ENCODE data around the gene FAM193B. TPM values are rescaled to one million over a fixed set of nuclear protein-coding genes. Genes with fewer than 3 reads are reported as not detected.
A peak's percentile ranks its signal among the peaks of the same experiment; 100 is the strongest.

Gene FAM193B
- polyA plus RNA-seq, 3 donors, result 1.6 to 216 (median 1.9) TPM

GRCh38 chr5:177596775-177597238, 42.4 kb upstream of the FAM193B start:
- Mint-ChIP-seq H3K9me3 (peaks cover 0 to 1% (median 0%) of the 10 kb centered on the region in 7 donors), H3K4me3 (no peak overlapping the region), H3K27ac (peak overlapping the region in 2 of 7 donors; percentile 55 to 60), H3K4me1 (peaks cover 45% of the 10 kb centered on the region), H3K36me3 (peaks cover 33 to 38% of the 10 kb centered on the region in 2 donors), H3K27me3 (ENCODE audit: low read depth in 3 of 3) (peaks cover 0 to 3% (median 0%) of the 10 kb centered on the region in 3 donors)
- no peak for DNase-seq
- Histone ChIP-seq H3K4me2 (replicated peaks; ENCODE audit: extremely low read depth, low read length, poor library complexity, severe bottlenecking) (no peak overlapping the region), H3K27me3 (ENCODE audit: control insufficient read depth in 2 of 2, insufficient read depth in 2 of 2, low read length in 2 of 2) (no peaks in the 10 kb centered on the region), H4K20me1 (ENCODE audit: insufficient read depth, low read length) (peaks cover 39% of the 10 kb centered on the region), H3K4me3 (replicated peaks in 1 of 3; ENCODE audit: low read depth in 2 of 3, low read length in 3 of 3) (no peak overlapping the region), H3K36me3 (replicated peaks in 1 of 2; ENCODE audit: control insufficient read depth in 1 of 2, insufficient read depth in 2 of 2, low read length in 2 of 2) (peaks cover 33 to 39% of the 10 kb centered on the region in 2 donors), H2AFZ (ENCODE audit: insufficient read depth, low read depth, low read length, poor library complexity, severe bottlenecking) (no peak overlapping the region), H3K79me2 (ENCODE audit: insufficient read depth, low read length) (peaks cover 37% of the 10 kb centered on the region), H3K4me1 (ENCODE audit: control insufficient read depth in 1 of 2, insufficient read depth in 2 of 2, low read length in 2 of 2) (peaks cover 31 to 44% of the 10 kb centered on the region in 2 donors), H3K27ac (ENCODE audit: low read depth in 1 of 2, low read length in 2 of 2) (no peak overlapping the region), H3K9me3 (replicated peaks in 1 of 2; ENCODE audit: control insufficient read depth in 1 of 2, insufficient read depth in 1 of 2, low read length in 2 of 2) (no peaks in the 10 kb centered on the region), H3K9ac (ENCODE audit: insufficient read depth, low read length, poor library complexity, severe bottlenecking) (no peak overlapping the region)
- no peak for TF ChIP-seq CTCF (IDR thresholded peaks at IDR 0.05)
- intact Hi-C loops (cut with micrococcal nuclease), result loop anchor here (5.0 to 10.0 kb wide), 3 partner anchors 40 to 292 kb away; partner anchors contain the start of genes MXD3 (in 1 of the 2), PRELID1 (in 1 of the 2) and RAB24 (in 1 of the 2)
- WGBS (ENCODE audit: insufficient coverage), result no CpG with 5 or more reads among the region's 2 CpGs

- no peak overlapping the region for H3K27ac ChIP-seq (ENCODE audit: low read depth in 1 of 2, low read length in 2 of 2)
- H3K27me3 ChIP-seq (ENCODE audit: control insufficient read depth in 2 of 2, insufficient read depth in 2 of 2, low read length in 2 of 2), result peaks cover 0 to 2% of the 10 kb centered on the region in 2 donors
- H4K20me1 ChIP-seq (ENCODE audit: insufficient read depth, low read length), result peaks cover 36% of the 10 kb centered on the region
- Mint-ChIP-seq H3K27me3 (ENCODE audit: low read depth in 3 of 3) (peaks cover 0 to 3% (median 0%) of the 10 kb centered on the region in 3 donors), H3K4me1 (peaks cover 45% of the 10 kb centered on the region), H3K36me3 (peaks cover 33 to 38% of the 10 kb centered on the region in 2 donors), H3K9me3 (peaks cover 0 to 1% (median 0%) of the 10 kb centered on the region in 7 donors), H3K27ac (peak overlapping the region in 1 of 7 donors; percentile 58), H3K4me3 (peak overlapping the region in 1 of 2 donors; percentile 41)
- no peak overlapping the region for H3K4me2 ChIP-seq (replicated peaks; ENCODE audit: extremely low read depth, low read length, poor library complexity, severe bottlenecking)
- peaks cover 33 to 46% of the 10 kb centered on the region in 2 donors for H3K4me1 ChIP-seq (ENCODE audit: control insufficient read depth in 1 of 2, insufficient read depth in 2 of 2, low read length in 2 of 2)
- WGBS (ENCODE audit: insufficient coverage), result 100% methylated on average over 2 of the region's 2 CpGs
- peaks cover 33 to 39% of the 10 kb centered on the region in 2 donors for H3K36me3 ChIP-seq (replicated peaks in 1 of 2; ENCODE audit: control insufficient read depth in 1 of 2, insufficient read depth in 2 of 2, low read length in 2 of 2)
- no peak overlapping the region for H2AFZ ChIP-seq (ENCODE audit: insufficient read depth, low read depth, low read length, poor library complexity, severe bottlenecking)
- intact Hi-C loops (cut with micrococcal nuclease), result loop anchor here (5.0 to 10.0 kb wide), 3 partner anchors 39 to 291 kb away; partner anchors contain the start of genes MXD3 (in 1 of the 2), PRELID1 (in 1 of the 2) and RAB24 (in 1 of the 2)
- no peak overlapping the region for H3K9ac ChIP-seq (ENCODE audit: insufficient read depth, low read length, poor library complexity, severe bottlenecking)
- peaks cover 31% of the 10 kb centered on the region for H3K79me2 ChIP-seq (ENCODE audit: insufficient read depth, low read length)
- TF ChIP-seq CTCF (IDR thresholded peaks at IDR 0.05), result no peak
- no peak for DNase-seq
- no peak overlapping the region for H3K4me3 ChIP-seq (replicated peaks in 1 of 3; ENCODE audit: low read depth in 2 of 3, low read length in 3 of 3)
- no peaks in the 10 kb centered on the region for H3K9me3 ChIP-seq (replicated peaks in 1 of 2; ENCODE audit: control insufficient read depth in 1 of 2, insufficient read depth in 1 of 2, low read length in 2 of 2)
Observed at GRCh38 chr5:177595991-177596774, 41.8 kb upstream of the FAM193B start.

All from CD14-positive monocyte (primary cell).